LNCaP clone FGC (cell line): ENCODE results near the gene TFDP2.
"Not testable (repeated sequence)": the region's sequence is repeated elsewhere in the genome, so short reads cannot be mapped to it uniquely, and the experiment has no call there.

Experiments used
- DNase-seq: peaks from one replicate; pipeline ENCODE4 v3.0.0-alpha.2; 2011; ENCODE audit warnings: low read depth
- H3K4me3 ChIP-seq: 2 replicates; pipeline ENCODE4 v1.5.1; 2011; ENCODE audit warnings: mild to moderate bottlenecking, low read depth, low read length, control low read depth
- TF ChIP-seq, protein P1 (sequence below): IDR thresholded peaks from 2 replicates; pipeline ENCODE4 v1.5.1; 2012; ENCODE audit warnings: mild to moderate bottlenecking; ENCODE audit not compliant: control insufficient read depth, insufficient read depth; ENCODE audit errors: extremely low read depth

TFDP2 gene

GRCh38 chr3:142088522-142088921 is 60.8 kb downstream of the TFDP2 start:
- no peak overlapping the region for H3K4me3 ChIP-seq
- TF ChIP-seq, protein P1, sequence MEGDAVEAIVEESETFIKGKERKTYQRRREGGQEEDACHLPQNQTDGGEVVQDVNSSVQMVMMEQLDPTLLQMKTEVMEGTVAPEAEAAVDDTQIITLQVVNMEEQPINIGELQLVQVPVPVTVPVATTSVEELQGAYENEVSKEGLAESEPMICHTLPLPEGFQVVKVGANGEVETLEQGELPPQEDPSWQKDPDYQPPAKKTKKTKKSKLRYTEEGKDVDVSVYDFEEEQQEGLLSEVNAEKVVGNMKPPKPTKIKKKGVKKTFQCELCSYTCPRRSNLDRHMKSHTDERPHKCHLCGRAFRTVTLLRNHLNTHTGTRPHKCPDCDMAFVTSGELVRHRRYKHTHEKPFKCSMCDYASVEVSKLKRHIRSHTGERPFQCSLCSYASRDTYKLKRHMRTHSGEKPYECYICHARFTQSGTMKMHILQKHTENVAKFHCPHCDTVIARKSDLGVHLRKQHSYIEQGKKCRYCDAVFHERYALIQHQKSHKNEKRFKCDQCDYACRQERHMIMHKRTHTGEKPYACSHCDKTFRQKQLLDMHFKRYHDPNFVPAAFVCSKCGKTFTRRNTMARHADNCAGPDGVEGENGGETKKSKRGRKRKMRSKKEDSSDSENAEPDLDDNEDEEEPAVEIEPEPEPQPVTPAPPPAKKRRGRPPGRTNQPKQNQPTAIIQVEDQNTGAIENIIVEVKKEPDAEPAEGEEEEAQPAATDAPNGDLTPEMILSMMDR, result no peak
- DNase-seq, result no peak

GRCh38 chr3:142087676-142088075 is 61.7 kb downstream of the TFDP2 start:
- DNase-seq, result no peak
- TF ChIP-seq, protein P1, result no peak

GRCh38 chr3:142086581-142087090 is 62.7 kb downstream of the TFDP2 start:
- no peak for DNase-seq

More at GRCh38 chr3:142087676-142088075, 61.7 kb downstream of the TFDP2 start:
- H3K4me3 ChIP-seq, result no peak overlapping the region

DNA sequence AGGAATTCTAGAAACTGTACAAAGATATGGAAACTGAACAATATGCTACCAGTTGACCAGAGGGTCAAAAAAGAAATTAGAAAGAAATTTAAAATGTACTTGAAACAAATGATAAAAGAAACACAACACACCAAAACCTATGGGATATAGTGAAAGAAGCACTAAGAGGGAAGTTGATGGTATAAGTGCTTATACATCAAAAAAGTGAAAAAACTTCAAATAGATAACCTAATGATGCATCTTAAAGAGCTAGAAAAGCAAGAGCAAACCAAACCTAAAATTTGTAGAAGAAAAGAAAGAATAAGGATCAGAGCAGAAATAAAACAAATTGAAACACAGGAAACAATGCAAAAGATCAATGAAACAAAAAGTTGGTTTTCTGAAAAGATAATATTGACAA is 68.2 kb downstream of the TFDP2 start:
- DNase-seq, result no peak
- TF ChIP-seq, protein P1, result no peak
- no peak overlapping the region for H3K4me3 ChIP-seq

More at GRCh38 chr3:142086581-142087090, 62.7 kb downstream of the TFDP2 start:
- TF ChIP-seq, protein P1, result no peak
- no peak overlapping the region for H3K4me3 ChIP-seq

DNA sequence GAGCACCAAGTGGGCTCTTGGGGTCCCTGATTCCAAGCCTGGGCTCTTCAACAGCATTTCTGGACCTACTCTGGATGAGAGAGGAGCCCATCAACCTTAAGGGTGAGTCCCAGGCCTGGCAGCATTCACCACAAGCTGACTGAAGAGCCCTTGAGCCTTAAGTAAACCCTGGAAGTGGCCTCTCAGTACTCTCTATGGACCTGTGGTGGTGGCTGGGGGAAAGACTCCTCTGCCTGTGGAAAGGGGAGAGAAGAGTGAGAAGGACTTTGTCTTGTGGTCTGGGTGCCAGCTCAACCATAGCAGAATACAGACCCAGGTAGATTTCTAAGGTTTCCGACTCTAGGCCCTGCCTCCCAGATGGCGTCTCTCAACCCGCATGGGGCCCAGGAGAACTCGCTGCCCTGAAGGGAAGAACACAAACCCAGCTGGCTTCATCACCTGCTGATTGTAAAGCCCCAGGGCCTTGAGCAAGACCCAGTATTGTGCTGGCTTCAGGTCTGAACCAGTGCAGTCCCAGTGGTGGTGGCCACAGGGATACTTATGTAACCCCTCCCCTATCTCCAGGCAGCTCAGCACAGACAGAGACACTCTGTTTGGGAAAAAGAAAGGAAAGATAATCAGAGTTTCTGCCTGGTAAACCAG is 71.4 kb downstream of the TFDP2 start:
- H3K4me3 ChIP-seq, result no peak overlapping the region
- TF ChIP-seq, protein P1, result no peak
- no peak for DNase-seq

GRCh38 chr3:142077155-142077858 is 72.0 kb downstream of the TFDP2 start:
- no peak for DNase-seq
- no peak overlapping the region for H3K4me3 ChIP-seq
- TF ChIP-seq, protein P1, result no peak

DNA sequence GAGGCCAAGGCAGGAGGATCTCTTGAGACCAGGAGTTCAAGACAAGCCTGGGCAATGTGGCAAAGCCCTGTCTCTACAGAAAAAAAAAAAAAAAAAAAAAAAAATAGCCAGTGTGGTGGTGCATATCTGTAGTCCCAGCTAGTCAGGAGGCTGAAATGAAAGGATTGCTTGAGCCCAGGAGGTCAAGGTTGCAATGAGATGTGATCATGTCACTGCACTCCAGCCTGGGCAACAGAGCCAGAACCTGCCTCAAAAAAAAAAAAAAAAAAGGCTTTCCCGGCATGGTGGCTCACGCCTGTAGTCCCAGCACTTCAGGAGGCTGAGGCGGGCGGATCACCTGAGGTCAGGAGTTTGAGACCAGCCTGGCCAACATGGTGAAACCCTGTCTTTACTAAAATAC is 73.7 kb downstream of the TFDP2 start:
- not testable (repeated sequence) for DNase-seq, H3K4me3 ChIP-seq
